GM12872 (cell line): ENCODE data around the gene ZNF771.

Experiments used
- TF ChIP-seq, protein P1 (sequence below): IDR thresholded peaks from 3 replicates; pipeline ENCODE4 v1.5.1; 2011; ENCODE audit warnings: low read depth, mild to moderate bottlenecking, low read length, moderate library complexity; ENCODE audit not compliant: insufficient read depth

ZNF771 gene

DNA sequence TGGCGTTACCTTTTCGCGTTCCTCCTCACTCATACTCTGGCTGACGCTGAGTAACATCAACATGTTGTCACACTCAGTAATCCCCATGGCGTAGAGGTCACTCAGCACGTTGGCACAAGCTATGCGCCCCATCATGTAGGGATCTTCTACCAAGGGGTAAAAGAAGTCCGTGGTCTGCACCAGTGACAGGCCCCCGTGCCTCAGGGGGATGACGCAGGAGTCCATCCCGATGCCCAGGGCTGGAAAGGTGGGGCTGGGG lies 37.7 kb downstream of the ZNF771 start:
- TF ChIP-seq, protein P1, sequence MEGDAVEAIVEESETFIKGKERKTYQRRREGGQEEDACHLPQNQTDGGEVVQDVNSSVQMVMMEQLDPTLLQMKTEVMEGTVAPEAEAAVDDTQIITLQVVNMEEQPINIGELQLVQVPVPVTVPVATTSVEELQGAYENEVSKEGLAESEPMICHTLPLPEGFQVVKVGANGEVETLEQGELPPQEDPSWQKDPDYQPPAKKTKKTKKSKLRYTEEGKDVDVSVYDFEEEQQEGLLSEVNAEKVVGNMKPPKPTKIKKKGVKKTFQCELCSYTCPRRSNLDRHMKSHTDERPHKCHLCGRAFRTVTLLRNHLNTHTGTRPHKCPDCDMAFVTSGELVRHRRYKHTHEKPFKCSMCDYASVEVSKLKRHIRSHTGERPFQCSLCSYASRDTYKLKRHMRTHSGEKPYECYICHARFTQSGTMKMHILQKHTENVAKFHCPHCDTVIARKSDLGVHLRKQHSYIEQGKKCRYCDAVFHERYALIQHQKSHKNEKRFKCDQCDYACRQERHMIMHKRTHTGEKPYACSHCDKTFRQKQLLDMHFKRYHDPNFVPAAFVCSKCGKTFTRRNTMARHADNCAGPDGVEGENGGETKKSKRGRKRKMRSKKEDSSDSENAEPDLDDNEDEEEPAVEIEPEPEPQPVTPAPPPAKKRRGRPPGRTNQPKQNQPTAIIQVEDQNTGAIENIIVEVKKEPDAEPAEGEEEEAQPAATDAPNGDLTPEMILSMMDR, result no peak

GRCh38 chr16:30445408-30446202 lies 38.2 kb downstream of the ZNF771 start, which contains the start of gene SEPHS2:
TSS of gene SEPHS2 (minus strand) at chr16:30445874. CDS start at chr16:30445727, 147 bp downstream.
- TF ChIP-seq, protein P1, result peak; percentile 45; the same call in 2 of the 3 replicates

DNA sequence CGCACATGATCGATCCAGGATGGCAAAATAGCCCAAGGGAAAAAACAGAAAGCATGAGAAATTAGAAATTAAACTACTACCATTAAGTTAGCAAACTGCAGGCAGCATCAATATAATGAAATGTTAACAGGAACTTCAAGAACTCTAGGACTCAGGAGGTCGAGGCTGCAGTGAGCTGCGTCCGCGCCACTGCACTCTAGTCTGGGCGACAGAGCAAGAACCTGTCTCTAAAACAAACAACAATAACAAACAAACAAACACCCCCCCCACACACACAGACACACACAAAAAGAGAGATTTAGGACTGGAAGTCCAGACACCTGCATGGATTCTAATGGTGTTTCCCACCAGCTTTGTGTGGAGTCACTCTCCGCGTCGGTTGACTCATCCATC lies 38.8 kb downstream of the ZNF771 start:
- TF ChIP-seq, protein P1, result no peak

DNA sequence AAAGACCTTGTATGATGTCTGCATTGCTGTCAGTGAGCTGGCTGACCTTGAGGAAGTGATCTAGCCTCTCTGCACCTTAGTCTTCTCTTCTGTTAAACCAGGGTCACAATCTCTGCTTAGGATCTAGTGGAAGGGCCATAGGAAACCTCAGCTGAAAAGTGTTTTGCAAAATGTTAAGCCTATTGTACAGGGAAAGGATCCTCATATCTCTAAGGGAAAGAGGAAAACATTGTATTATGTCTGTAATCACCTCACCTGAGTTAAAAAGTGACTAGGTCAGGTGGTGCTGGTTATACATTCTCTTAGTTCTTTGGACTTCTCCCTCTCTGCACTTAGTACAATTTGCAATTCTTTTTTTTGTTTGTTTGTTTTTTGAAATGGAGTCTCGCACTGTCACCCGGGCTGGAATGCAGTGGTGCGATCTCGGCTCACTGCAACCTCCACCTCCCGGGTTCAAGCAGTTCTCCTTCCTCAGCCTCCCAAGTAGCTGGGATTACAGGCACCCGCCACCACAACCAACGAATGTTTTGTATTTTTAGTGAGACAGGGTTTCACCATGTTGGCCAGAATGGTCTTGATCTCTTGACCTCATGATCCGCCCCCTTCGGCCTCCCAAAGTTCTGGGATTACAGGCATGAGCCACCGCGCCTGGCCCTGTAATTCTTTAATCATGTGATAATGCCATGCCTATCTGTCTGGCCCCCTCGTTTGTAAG lies 40.3 kb downstream of the ZNF771 start:
- TF ChIP-seq, protein P1, result no peak

DNA sequence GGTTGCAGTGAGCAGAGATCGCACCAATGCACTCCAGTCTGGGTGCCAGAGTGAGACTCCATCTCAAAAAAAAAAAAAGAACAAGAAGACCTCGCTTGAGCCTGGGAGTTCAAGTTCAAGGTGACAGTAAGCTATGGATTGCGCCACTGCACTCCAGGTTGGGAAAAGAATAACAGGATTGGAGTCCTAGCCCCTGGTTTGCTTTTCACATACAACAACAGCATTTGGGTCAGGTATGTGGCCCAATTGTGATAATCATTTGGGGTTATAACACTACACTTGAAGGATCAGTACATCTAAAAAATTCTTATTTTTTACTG lies 41.7 kb downstream of the ZNF771 start:
- TF ChIP-seq, protein P1, result no peak

GRCh38 chr16:30456302-30456701 lies 48.9 kb downstream of the ZNF771 start:
- TF ChIP-seq, protein P1, result no peak

DNA sequence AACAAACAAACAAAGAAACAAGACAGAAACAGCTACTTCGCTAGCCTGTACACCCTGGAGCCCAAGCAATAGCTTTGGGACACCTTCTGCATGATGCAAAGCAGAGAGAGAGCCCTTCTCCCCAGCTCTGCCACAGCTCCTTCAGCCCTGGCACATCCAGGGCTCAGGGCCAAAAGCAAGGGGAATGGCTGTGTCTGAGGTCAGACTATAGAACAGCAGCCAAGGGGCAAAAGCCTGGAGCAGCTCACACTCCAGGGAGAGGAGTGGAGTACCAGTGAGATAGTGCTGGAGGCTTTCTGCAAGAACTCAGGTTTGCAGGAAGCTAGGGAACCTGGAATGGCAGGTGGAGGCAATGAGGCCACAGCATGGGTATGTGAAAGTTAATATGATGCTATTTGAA lies 49.9 kb downstream of the ZNF771 start:
- TF ChIP-seq, protein P1, result no peak
